OCI-LY3 (cell line): ENCODE results near the gene FLVCR2.

Experiments
- H2AFZ ChIP-seq: fragments of 200-600, 300-600 bp; shearing (Covaris generic); 2 replicates; pipeline ENCODE4 v1.6.0; 2014; ENCODE audit warnings: antibody characterized with exemption, low read depth, low read length
- H3K27ac ChIP-seq: fragments of 200-600, 300-600 bp; sonication (generic); 2 replicates; pipeline ENCODE4 v1.5.1; 2014; ENCODE audit warnings: mild to moderate bottlenecking, low read length, moderate library complexity, mixed read lengths
- H3K27me3 ChIP-seq: fragments of 200-600, 300-600 bp; sonication (generic); 2 replicates; pipeline ENCODE4 v1.6.1; 2014; ENCODE audit warnings: low read depth, low read length, mixed read lengths
- H3K36me3 ChIP-seq: fragments of 200-600, 300-600 bp; sonication (generic); replicated peaks from 2 replicates; pipeline ENCODE3; 2014; ENCODE audit warnings: low read depth, low read length, mixed read lengths
- H3K4me1 ChIP-seq: fragments of 300-600, 200-600 bp; sonication (generic); 2 replicates; pipeline ENCODE4 v1.6.1; 2014; ENCODE audit warnings: low read length, mixed read lengths
- H3K4me2 ChIP-seq: fragments of 200-600, 300-600 bp; sonication (generic); 2 replicates; pipeline ENCODE4 v1.6.1; 2014; ENCODE audit warnings: low read length, mixed read lengths
- H3K4me3 ChIP-seq: fragments of 300-600, 200-600 bp; sonication (generic); 2 replicates; pipeline ENCODE4 v1.5.1; 2014; ENCODE audit warnings: antibody characterized with exemption, mild to moderate bottlenecking, low read length, moderate library complexity
- H3K79me2 ChIP-seq: fragments of 300-600, 200-600 bp; shearing (Covaris generic); 2 replicates; pipeline ENCODE4 v1.6.1; 2014; ENCODE audit warnings: mild to moderate bottlenecking, low read length, mixed read lengths
- H3K9ac ChIP-seq: fragments of 300-600, 200-600 bp; shearing (Covaris generic); 2 replicates; pipeline ENCODE4 v1.6.0; 2014; ENCODE audit warnings: mild to moderate bottlenecking, low read length, moderate library complexity
- H3K9me3 ChIP-seq: fragments of 200-600, 300-600 bp; shearing (Covaris generic); 2 replicates; pipeline ENCODE4 v1.6.1; 2014; ENCODE audit warnings: low read length, mixed read lengths; ENCODE audit not compliant: insufficient read depth
- H4K20me1 ChIP-seq: fragments of 200-600, 300-600 bp; sonication (generic); 2 replicates; pipeline ENCODE4 v1.6.1; 2016; ENCODE audit warnings: low read length, mixed read lengths; ENCODE audit not compliant: insufficient read depth
- EZH2phosphoT487 ChIP-seq: fragments of 200-600 bp; shearing (Covaris generic); IDR thresholded peaks from 2 replicates; pipeline ENCODE4 v1.6.1; 2018; ENCODE audit warnings: antibody characterized with exemption, mixed run types, low read depth
- TF ChIP-seq, protein P1 (sequence below): fragments of 200-600, 300-600 bp; sonication (generic); IDR thresholded peaks from 2 replicates; pipeline ENCODE4 v1.5.1; 2014; ENCODE audit warnings: antibody characterized with exemption, low read length, low read depth

FLVCR2 gene

DNA sequence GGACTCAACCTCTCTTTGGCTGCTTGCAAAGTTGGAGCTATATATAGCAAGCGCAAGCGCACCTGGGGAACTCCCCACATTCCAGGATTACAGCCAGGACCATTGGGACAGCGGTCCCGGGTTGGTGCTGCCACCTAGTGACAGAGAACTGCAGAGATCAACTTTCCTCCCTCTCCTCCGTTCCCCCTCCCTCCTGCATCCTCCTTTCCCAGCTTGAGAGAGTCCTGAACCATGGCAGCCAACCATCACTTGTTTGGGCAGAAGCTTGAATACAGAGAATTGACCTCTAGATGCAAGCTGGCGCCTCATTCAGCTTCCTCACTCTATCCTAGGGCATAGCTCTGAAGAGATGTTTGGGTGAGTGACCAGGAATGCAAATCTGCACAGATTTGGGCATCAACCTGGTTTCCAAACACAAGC, 17.4 kb upstream of the FLVCR2 start:
- Histone ChIP-seq H3K4me1 (peaks cover 39% of the 10 kb centered on the region), H3K4me2 (peak overlapping the region; percentile 46), H3K27me3 (no peaks in the 10 kb centered on the region), H3K36me3 (peaks cover 25% of the 10 kb centered on the region), H4K20me1 (no peaks in the 10 kb centered on the region), H2AFZ (no peak overlapping the region), H3K4me3 (no peak overlapping the region), H3K9me3 (no peaks in the 10 kb centered on the region), H3K9ac (peak overlapping the region; percentile 76), H3K27ac (peak overlapping the region; percentile 93), H3K79me2 (peaks cover 18% of the 10 kb centered on the region; the same call in 1 of the 2 replicates)
- no peak for TF ChIP-seq EZH2phosphoT487
- TF ChIP-seq, protein P1, sequence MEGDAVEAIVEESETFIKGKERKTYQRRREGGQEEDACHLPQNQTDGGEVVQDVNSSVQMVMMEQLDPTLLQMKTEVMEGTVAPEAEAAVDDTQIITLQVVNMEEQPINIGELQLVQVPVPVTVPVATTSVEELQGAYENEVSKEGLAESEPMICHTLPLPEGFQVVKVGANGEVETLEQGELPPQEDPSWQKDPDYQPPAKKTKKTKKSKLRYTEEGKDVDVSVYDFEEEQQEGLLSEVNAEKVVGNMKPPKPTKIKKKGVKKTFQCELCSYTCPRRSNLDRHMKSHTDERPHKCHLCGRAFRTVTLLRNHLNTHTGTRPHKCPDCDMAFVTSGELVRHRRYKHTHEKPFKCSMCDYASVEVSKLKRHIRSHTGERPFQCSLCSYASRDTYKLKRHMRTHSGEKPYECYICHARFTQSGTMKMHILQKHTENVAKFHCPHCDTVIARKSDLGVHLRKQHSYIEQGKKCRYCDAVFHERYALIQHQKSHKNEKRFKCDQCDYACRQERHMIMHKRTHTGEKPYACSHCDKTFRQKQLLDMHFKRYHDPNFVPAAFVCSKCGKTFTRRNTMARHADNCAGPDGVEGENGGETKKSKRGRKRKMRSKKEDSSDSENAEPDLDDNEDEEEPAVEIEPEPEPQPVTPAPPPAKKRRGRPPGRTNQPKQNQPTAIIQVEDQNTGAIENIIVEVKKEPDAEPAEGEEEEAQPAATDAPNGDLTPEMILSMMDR: peak; percentile 87

DNA sequence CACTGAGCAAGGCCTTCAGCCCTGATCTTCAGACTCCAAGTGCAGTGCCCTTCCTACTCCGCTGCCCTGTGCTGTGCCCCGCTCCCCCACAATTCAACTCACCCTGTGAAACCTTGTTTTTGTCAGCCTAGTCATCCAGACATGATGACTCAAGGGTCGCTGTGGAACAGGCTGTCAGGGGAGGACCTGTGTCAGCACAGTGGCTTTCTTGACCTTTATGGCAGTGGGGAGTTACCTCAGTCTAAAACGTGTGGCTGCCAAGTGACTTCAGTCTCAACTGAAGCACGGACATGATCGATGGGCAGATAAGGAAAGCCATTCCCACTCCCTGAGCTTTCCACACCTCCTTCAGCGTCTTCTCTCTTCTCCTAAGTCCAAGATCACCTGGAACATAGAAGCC, 16.3 kb upstream of the FLVCR2 start:
- H4K20me1 ChIP-seq: no peaks in the 10 kb centered on the region
- peaks cover 39% of the 10 kb centered on the region for H3K4me1 ChIP-seq
- H3K36me3 ChIP-seq: peaks cover 14% of the 10 kb centered on the region
- no peak overlapping the region for H3K4me2 ChIP-seq
- no peaks in the 10 kb centered on the region for H3K9me3 ChIP-seq
- H3K9ac ChIP-seq: no peak overlapping the region
- no peak overlapping the region for H2AFZ ChIP-seq
- no peak overlapping the region for H3K27ac ChIP-seq
- TF ChIP-seq EZH2phosphoT487: no peak
- TF ChIP-seq, protein P1: no peak
- H3K27me3 ChIP-seq: no peaks in the 10 kb centered on the region
- no peak overlapping the region for H3K4me3 ChIP-seq
- H3K79me2 ChIP-seq: peaks cover 18% of the 10 kb centered on the region; the same call in 1 of the 2 replicates

DNA sequence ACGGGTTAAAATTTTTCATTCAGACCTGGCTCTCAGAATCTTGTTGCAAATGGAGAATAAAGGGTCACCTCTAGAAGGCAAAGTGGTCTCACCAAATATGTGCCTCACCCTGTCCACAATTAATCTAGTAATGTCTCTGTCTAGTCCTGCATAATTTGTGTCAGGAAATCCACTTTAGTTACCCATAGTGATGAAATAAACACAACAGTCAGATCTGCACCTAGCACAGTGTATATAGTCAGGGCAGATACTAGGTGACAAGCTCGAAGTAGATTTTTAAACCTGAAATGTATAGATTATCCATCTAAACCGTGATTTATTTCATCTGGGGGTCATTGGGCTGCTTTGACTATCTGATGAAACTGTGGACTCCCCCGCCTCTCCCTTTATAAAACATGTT, 15.9 kb upstream of the FLVCR2 start:
- Histone ChIP-seq H3K27ac (no peak overlapping the region), H3K4me1 (peaks cover 39% of the 10 kb centered on the region), H3K4me2 (no peak overlapping the region), H3K9ac (no peak overlapping the region), H2AFZ (no peak overlapping the region), H3K79me2 (peaks cover 18% of the 10 kb centered on the region; the same call in 1 of the 2 replicates), H4K20me1 (no peaks in the 10 kb centered on the region), H3K9me3 (no peaks in the 10 kb centered on the region), H3K36me3 (peaks cover 10% of the 10 kb centered on the region), H3K27me3 (no peaks in the 10 kb centered on the region), H3K4me3 (no peak overlapping the region)
- TF ChIP-seq, protein P1: no peak
- no peak for TF ChIP-seq EZH2phosphoT487

DNA sequence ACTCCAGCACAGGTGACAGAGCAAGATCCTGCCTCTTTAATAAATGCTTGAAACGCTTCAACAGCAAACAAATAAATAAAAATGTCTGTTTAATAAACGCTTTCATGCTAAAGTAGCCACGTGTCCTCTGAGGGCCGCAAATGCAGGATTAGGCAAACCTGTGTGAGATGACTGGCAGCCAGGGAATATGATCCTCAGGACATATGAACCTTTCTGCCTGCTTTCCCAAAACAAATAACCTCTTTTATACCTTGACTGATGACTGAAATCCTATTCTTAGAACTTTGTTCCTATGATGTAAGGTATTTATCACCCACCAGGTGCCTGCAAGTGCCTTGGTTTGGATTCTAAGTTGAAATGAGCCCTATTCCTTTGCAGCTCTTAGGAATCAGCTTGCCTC, 14.5 kb upstream of the FLVCR2 start:
- Histone ChIP-seq H2AFZ (no peak overlapping the region), H3K27ac (no peak overlapping the region)
- TF ChIP-seq, protein P1: no peak
- TF ChIP-seq EZH2phosphoT487: no peak

More for the DNA sequence above, 14.5 kb upstream of the FLVCR2 start:
- H3K9ac ChIP-seq: no peak overlapping the region
- peaks cover 2% of the 10 kb centered on the region for H3K36me3 ChIP-seq
- no peaks in the 10 kb centered on the region for H3K9me3 ChIP-seq
- no peaks in the 10 kb centered on the region for H4K20me1 ChIP-seq
- H3K4me1 ChIP-seq: peaks cover 38% of the 10 kb centered on the region
- H3K79me2 ChIP-seq: peaks cover 13% of the 10 kb centered on the region; the same call in 1 of the 2 replicates
- no peak overlapping the region for H3K4me2 ChIP-seq
- H3K27me3 ChIP-seq: no peaks in the 10 kb centered on the region
- H3K4me3 ChIP-seq: no peak overlapping the region
